GM19452 (cell line): ENCODE measurements around the gene TGFB2.

Source experiments
- ATAC-seq: cut with Tn5 transposase; IDR thresholded peaks from one replicate; pipeline ENCODE4 v1.9.1; 2021; ENCODE audit not compliant: unreplicated experiment

The TGFB2 gene

DNA sequence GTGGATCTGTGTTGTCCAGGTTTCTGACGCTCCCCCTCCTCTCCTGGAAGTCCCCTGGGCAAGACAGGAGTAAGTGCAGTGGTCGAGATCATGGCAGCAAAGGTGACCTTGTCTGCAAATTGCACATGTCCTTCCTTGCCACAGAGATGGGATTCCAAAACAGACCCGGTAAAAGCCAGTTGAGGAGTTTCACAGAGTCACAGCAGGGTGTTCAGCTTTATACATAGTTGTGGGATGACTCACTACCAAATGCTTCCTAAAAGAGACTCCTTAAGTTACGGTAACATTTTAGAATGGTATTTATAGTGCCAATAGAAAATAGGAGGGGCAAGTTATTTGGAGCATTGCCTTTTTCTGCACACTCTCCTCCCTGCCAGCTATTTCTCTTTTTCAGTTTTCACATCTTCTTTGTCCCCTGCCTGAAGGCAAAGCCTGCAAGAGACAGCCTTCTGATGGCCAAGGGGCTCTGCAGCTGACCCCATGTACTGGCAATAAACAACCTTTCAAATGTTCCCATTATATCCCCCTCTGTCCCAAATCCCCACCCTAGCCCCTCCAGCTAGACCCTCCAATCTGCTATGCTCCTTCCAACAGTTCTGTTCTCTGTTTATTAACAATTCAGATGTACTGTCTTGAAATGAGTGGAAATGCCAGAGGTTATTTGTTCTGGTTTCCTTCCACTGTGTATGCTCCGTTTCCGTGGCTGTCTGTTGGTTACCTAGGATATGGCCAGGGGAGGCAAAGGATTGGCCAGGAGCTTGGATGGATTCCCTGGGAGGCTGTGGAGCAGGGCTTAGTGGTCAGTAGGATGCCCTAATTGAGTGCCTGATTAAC is 115.0 kb downstream of the TGFB2 start:
- ATAC-seq: no peak

DNA sequence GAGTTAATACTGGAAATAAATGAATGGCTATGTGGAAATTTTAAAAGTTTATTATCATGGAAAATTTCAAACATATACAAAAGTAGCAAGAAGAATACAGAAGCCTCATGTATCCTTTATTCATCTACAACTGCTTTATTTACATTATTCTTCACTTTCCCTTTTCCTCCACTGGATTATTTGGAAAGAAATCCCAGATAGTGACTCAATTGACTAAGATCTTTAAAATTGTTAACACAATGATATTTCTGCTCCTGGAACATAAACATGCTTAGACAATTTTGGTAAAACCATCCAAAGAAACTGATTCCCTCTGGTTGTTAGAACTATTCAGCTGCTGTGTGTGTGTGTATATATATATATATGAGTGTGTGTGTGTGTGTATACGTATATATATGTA is 116.2 kb downstream of the TGFB2 start:
- no peak for ATAC-seq

- ATAC-seq: no peak
Observed at GRCh38 chr1:218462116-218462515, 117.0 kb downstream of the TGFB2 start.

- no peak for ATAC-seq
Observed at GRCh38 chr1:218462587-218462986, 117.5 kb downstream of the TGFB2 start.

- no peak for ATAC-seq
Observed at GRCh38 chr1:218463194-218464156, 118.3 kb downstream of the TGFB2 start.

DNA sequence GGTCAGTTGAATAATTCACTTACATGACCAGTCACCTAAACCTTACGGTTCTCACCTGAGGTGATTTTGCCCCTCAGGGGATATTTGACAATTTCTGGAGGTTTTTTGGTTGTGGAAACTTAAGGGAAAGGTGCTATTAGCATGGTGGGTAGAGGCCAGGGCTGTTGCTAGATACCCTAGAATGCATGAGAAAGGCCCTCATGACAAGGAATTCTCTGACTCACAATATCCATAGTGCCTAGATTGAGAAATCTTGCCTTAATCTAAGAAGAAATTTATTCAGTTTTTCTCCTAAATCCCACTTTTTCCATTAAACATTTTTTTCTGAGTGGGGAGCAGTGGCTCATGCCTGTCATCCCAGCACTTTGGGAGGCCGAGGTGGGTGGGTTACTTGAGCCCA is 119.7 kb downstream of the TGFB2 start:
- ATAC-seq: no peak

GRCh38 chr1:218466341-218467010 is 121.3 kb downstream of the TGFB2 start:
- ATAC-seq: no peak

GRCh38 chr1:218467101-218468072 is 122.3 kb downstream of the TGFB2 start:
- ATAC-seq: no peak

DNA sequence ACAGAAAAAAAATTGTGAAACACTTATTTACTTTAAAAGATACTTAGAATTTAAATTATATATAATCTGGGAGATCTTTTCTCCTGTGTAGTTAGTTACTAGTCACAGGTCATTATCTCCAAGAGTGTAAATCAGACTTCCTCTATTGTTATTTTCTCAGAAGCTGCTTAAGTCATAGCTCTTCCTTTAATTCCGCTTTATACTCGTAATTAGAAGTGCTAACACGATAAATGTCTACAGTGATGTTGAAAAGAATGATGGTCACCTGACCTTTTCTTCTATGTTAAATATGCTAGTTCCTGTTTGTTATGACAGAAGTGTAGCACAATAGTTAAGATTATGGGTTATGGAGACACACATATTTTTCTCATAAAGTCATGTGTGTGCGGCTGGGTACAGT is 123.6 kb downstream of the TGFB2 start:
- no peak for ATAC-seq

DNA sequence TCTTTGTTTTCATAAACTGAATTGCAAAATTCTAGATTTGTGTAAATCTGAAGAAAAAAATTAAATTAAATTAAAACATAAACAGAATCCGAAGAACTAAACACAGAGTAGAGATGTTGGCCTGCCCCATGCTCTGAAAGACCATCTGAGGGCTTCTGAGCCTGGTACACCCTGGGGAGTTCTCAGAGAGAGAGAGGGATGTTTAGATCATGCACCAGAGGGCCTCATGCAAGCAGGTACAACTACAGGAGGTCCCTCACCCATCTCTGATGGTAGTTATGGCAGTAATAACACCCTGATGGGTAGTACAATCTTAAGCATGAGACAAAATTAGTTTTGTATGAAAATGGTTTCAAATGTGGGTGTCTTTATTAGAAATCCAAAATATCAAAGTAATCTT is 127.7 kb downstream of the TGFB2 start:
- no peak for ATAC-seq

DNA sequence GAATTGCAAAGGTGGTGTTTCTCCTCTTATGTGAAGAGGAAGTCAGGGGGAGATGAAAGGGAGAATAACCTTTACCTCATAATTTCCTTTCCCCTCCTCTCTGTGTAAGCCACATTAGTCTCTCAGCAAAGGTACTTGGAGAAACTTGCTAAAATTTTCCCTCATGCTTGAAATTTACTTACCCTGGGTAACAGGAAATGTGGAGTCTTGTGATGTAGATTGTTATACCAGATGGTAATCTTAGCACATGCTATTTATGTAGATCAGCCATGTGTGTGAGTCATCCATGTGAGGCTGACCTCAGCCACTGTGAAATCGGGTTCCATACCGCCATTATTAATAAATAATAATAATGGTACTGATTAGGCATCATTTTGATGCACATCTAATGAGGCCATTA is 128.4 kb downstream of the TGFB2 start:
- ATAC-seq: peak; percentile 65

GRCh38 chr1:218474128-218474527 is 129.0 kb downstream of the TGFB2 start:
- ATAC-seq: no peak

DNA sequence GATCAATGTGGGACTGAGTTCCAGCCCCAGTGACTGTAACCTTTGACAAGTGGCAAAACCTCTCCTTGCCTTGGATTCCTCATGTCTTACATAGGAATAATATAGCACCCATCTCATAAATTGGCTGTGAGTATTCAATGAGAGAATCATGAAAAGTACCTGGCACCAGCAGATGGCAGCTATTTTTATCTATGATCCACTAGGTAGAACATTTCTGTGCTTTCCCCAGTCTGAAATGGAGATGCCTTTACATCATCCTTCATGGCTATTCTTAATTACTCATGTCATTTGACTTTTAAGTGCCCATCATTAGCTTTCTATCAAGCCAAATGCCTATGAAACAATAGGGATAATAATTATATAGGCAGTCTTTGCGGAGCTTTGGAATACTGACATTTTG is 130.1 kb downstream of the TGFB2 start:
- no peak for ATAC-seq

GRCh38 chr1:218475699-218476098 is 130.6 kb downstream of the TGFB2 start:
- ATAC-seq: no peak

DNA sequence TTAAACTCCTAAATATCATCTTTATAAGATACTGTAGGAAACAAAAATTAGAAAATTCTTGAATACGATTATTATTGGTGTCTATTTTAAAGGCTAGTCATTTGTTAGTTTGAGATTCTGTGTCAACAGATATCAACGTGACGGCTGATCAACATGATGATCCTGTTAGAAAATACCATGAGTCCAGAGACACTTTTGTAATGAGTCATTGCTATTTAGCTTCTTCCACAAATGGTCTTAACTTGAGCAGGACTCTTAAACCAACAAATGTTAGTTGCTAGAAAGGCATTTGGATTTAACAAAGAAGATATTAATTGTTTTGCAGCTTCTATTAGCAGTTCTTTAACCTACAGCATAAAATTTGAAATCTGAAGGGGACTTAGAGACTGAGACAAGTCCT is 131.2 kb downstream of the TGFB2 start:
- no peak for ATAC-seq

DNA sequence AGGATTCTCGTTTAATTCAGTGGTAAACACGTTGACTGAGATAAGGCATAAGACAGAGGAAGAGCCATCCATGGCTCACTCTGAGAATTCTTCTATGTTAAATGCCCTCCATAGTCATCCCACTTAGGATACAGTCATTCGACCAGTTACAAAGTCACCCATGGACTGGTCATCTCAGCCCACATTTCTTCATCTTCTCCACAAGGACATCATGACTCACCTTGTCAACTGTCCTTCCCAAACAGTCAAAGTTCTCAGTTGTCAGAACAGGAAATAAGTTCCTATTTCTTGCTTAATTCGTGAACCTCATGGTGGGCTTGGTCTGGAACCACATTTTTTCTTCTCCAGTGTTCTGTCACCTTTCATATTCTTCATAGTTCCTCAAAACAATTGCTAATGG is 133.2 kb downstream of the TGFB2 start:
- no peak for ATAC-seq

GRCh38 chr1:218479436-218480115 is 134.4 kb downstream of the TGFB2 start:
- ATAC-seq: no peak

DNA sequence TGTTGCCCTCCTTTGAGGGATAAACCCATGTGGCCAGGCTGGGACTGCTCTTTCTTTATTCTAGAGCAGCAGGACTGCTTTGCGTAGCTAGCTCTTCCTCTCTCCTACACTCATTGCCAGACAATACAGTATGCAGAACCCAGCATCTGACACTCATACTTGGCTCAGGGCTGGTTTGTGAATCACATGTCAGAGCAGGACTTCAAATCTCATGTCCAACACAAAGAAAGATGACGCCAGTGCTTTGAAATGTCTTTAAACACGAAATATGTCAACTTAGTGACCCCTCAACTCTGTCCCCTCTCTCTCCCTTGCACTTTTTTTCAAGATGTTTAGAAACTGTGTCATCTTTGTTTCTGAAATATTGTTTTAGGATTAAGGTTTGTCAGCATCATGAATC is 135.0 kb downstream of the TGFB2 start:
- no peak for ATAC-seq

DNA sequence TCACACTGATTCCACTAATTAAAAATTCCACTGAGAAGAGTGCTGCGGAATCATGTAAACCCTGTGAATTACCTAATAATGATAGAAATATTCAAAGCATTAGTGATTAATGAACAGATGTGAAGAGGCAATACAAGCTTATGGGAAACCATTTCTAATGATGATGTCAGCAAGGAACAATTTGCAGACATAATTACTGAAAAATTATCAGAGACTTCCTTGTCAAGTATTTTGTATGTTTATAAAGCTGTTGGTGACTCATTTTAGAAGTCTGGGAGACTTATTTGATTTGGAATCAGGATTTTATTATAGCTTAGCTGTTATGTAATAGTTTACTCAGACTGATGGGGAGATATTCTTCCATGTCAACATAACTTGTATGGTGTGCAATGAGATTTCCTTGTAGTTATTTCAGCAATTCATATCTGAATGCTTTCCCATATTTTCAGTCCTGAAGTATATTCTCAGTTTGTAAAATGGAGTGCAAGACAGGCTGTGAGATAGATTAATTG is 135.5 kb downstream of the TGFB2 start:
- no peak for ATAC-seq
